NCI-H1417 (cell line): ENCODE data around the gene DACT1.
"Not testable (repeated sequence)": the region's sequence is repeated elsewhere in the genome, so short reads cannot be mapped to it uniquely, and the experiment has no call there.

Source experiments
- DNase-seq, 3 experiments: peaks; one replicate each; lab custom pipeline; 2025; lab: John Stamatoyannopoulos, UW

Gene DACT1, protein sequence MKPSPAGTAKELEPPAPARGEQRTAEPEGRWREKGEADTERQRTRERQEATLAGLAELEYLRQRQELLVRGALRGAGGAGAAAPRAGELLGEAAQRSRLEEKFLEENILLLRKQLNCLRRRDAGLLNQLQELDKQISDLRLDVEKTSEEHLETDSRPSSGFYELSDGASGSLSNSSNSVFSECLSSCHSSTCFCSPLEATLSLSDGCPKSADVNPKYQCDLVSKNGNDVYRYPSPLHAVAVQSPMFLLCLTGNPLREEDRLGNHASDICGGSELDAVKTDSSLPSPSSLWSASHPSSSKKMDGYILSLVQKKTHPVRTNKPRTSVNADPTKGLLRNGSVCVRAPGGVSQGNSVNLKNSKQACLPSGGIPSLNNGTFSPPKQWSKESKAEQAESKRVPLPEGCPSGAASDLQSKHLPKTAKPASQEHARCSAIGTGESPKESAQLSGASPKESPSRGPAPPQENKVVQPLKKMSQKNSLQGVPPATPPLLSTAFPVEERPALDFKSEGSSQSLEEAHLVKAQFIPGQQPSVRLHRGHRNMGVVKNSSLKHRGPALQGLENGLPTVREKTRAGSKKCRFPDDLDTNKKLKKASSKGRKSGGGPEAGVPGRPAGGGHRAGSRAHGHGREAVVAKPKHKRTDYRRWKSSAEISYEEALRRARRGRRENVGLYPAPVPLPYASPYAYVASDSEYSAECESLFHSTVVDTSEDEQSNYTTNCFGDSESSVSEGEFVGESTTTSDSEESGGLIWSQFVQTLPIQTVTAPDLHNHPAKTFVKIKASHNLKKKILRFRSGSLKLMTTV

DNA sequence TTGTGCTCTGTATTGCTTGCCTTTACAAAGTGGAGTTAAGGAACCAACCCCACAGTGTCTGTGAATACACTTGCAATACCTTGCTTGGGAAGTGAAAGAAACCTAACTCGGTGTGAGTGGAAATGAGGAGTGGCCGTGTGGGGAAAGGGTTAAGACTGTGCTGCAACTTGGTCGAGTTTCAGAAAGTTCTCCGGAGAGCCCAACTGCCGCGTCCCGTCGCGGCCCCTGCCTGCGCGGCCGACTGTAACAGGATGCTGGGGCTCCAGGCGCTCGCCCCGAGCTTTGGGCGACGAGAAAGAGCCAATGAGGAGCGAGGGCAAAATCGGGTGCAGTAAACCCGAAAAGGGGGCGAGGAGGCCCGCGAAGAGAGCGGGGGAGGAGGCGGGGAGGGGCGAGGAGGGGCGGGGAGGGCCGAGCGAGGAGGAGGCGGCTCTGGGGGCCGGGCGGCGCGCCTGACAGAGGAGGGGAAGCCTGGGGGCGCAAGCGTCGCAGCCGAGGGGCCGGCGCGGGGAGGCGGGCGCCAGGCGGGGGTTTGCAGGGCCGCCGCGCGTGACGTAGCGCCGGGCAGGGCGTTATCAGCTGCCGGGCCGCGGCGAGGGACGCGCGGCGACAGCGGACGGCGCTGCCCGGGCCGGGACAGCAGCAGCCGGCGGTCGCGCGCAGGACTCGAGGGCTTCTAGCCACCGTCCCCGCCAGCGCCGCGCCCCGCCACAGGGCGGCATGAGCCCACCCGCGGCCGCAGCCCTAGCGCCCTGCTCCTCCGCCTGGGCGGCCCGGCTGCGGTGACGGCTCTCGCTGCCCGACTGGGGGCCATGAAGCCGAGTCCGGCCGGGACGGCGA, at the start of gene DACT1:
TSS of gene DACT1 (plus strand) at position 572 of the 840 bp plus-strand sequence. CDS start at position 813, 241 bp downstream.
- DNase-seq = peak; percentile 21 to 69 (median 43)

DNA sequence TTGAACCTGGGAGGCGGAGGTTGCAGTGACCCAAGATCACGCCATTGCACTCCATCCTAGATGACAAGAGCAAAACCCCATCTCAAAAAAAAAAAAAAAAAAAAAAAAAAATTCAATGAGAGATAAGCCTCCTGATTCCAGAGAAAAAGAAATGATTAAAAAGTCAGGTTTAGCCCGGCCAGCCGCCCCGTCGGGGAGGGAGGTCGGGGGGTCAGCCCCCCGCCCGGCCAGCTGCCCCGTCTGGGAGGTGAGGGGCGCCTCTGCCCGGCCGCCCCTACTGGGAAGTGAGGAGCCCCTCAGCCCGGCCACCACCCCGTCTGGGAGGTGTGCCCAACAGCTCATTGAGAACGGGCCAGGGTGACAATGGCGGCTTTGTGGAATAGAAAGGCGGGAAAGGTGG, 49.4 kb upstream of the DACT1 start:
- not testable (repeated sequence) for DNase-seq

DNA sequence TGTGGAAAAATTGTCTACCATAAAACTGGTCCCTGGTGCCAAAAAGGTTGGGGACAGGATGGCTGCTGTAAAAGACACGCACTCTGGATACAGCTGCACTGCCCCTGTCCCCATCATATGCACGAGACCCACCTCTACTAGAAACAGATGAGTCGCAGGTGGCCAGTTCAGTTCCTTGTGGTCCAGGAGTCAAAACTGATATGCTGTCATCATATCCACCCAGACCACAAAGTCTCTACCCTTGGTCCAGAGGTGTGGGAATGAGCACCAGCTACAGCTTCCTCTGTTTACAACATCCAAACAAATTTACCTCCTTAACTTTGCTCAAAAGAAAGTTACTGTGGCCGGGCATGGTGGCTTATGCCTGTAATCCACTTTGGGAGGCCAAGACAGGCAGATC, 43.8 kb upstream of the DACT1 start:
- no peak for DNase-seq

DNA sequence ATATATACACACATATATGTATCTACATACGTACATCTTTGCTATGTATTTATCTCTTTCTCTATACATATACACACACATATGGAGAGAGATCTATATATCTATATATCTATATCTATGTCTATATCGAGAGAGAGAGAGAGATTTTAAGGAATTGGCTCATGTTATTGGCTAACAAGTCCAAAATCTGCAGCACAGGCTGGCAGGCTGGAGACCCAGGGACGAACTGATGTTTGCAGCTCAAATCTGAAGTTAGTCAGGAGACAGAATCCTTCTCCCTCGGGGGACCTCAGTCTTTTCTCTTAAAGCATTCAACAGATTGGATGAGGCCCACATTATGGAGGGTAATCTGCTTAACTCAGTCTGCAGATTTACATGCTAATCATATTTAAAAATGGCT, 40.7 kb upstream of the DACT1 start:
- DNase-seq = no peak

DNA sequence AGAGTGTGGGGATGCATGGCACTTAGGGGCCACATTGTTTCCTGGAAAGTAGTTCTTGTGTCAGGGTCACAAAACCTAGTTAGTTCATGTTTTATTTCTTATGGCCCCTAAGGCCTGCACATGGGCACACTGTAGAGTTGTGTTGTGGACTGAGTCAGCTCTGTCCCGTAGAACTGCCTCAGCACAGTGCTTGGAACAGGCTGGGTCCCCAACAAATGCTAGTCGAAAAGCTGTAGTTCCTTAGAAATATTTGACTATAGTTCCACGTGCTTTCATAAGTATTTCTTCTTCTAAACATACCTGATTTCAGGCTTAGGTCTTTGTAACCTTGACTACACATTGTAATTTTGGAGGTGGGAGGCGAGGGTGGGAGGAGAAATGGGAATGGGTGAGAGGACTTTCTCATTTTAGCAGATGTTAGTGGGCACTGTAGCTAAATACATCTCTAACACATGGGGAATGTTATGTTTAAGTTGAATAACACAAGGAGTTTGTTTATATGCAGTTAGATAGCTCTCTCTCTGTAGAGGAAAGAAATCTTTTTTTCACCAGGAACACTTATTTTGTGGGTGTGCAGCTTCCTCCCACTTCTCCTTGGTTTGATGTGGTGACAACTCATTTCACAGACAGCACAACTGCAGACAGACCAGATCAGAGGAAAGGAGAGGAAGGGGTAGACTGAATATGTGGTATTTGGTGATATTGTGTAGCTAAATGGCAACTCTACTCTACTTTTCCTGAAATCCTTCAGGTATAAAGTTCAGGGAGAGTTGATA, 39.5 kb upstream of the DACT1 start:
- no peak for DNase-seq

DNA sequence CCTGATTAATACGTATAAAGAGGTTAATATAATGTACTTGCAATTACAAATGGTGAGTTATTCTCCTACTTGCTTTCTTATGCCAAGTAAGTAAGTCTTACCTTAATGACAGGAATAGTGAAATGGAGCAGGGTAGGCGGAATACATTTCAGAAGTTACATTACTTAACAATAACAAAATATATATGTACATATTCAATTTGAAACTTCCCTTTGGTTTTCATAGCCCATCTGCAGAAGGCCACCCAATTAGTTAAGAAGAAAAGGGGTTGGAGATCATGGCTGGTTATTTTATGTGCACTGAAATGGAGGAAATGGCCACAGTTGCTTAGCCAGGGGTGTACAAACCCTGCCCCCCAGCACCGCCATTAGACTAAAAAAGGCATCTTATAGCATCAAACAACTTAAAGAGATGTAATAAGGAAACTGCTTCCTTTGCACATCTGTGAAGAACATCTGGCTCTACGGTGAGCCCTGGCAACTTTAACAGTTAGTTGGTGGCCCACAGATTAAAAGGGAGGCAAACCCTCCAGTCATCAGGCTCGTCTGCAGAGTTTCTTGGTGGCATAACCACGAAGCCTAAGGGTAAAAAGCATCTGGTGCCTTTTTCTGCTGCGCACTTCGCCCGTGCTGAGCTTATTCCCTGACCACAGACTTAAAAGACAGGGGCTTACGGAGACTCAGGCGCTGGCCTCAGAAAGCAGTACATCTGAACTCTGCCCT, 38.8 kb upstream of the DACT1 start:
- no peak for DNase-seq

DNA sequence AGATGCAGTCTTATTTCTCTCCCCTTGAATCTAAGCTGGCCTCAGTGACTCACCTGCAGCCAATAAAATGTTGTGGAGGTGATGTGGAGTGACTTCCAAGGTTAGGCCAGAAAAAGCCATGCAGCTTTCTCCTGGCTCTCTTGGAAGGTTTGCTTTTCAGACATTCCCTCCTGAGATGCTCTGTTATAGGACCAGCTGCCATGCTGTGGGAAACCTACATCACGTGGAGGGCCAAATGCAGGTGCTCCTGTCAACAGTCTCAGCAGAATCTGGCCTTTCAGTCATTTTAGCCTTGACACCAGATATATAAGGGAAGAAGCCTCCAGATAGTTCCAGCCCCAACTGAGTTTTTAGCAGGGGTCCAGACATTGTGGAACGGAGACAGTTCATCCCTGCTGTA, 38.1 kb upstream of the DACT1 start:
- no peak for DNase-seq

DNA sequence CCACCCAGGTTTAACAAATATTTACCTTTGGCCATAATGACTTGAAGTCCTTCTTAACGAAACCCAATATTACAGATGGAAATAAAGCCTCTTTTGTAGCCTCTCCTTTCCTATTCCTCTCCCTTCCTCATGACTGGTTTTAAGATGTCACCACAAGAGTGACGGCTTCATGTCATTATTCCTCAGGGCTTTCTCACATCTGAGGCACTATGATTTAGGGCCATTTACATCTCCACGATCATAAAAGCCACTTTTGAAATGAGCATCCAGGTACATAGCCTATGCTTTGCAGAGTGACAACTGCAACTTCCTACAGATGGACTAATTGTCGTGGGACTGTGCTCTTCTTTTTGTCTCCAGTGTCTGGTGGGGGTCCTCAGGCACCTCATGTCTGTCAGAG, 32.3 kb upstream of the DACT1 start:
- DNase-seq = peak in 2 of 3 experiments; percentile 18 to 19

DNA sequence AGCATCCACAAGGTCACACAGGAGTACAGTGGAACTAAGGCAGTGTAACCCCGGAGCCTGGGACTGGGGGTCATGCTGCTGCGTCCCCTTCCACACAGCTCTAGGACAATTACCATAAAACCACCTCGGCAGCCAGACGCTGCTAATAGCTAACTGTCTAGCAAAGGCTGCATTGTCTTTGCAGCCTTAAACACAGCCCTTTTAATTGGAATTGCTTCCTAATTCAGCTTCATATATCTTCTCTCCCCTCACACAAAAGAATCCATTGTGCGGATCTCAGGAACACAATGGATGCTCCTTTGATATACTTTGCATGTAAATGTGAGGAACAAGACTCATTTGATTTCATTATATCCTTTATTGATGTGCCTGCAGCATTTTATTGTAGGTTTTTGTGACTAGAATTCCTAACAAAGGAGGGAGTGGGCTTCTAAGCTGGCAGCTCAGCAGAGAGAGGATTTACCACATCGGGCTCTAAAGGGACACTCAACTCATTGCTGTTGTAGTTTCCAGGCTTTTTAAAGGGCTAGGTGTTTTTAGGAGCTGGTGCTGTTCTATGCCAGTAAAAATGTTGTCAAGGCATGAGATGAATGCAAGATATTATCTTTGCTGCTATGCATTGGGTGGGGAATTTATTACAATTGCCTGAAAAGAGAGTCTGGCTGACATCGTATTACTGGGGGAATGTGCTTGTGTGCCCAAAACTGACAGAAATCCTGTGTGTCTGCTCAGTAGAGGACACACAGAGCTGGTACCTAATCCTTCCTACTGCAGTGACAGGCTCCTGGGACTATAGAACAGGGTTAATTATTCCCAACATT, 30.4 kb upstream of the DACT1 start:
- no peak for DNase-seq

DNA sequence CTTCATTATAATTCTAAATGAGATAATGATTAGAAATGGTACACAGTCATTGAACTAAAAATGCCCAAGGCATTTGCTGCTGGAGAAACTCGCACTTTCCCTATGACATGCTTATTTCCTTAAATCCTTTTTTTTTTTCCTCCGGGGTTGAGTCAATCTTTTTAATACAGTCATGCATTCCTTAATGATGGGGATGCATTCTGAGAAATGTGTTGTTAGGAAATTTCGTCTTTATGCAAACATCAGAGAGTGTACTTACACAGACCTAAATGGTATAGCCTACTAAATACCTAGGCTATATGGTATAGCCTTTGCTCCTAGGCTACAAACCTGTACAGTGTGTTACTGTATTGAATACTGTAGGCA, 29.8 kb upstream of the DACT1 start:
- no peak for DNase-seq

DNA sequence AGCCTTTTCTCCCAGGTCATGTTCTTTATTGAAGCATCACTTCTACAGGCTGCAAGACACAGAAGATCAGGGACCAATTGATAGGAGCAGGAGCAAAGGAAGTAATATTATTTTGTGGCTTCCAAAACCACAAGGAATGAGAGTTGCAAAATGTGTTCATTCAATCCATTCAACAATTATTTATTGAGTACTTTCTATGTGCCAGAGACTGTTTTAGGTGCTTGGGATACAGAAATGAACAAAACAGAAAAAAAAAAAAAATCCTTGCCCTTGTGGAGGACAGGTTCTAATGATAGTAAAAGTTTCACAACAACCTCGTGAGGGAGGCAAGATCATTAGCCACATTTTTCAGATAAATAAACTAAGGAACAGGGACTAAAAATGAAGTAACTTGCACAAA, 20.1 kb upstream of the DACT1 start:
- DNase-seq = no peak

DNA sequence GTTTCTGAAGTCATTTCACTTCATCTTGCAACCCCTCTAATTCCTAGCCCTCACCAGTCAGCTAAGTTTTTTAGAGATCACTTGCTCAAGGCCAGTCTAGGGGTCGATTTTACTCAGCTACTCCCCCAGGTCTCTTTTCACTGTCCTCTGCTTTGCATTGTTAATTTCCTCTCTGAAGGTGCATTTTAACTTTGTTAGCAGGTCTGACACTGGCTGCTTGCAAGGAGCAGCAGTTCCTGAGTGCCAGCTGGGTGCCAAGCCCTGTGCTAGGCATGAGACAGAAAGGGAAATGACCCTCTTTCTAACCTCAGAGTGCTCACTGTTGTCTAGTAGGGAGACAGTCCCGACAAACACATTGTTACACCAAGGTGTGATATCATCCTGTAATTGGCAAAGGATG, 17.8 kb upstream of the DACT1 start:
- DNase-seq = no peak

DNA sequence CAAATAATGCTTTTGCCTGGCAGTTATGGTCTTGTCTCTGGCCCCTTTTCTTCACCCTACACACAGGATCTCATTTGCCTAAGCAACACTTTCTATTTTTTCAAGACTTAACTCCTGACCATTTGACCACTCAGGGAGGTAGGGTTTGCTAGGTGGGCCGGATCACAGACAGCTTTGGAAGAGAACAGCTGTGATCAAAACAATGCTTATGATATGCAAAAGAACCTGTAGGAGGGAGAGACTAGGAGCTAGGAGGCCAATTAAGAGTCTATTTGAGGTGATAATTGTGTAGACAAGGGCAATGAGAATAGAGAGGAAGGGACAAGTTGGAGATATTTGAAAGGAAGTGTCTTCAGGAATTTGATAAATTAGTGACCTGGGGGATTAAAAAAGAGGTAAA, 12.3 kb upstream of the DACT1 start:
- DNase-seq = no peak

DNA sequence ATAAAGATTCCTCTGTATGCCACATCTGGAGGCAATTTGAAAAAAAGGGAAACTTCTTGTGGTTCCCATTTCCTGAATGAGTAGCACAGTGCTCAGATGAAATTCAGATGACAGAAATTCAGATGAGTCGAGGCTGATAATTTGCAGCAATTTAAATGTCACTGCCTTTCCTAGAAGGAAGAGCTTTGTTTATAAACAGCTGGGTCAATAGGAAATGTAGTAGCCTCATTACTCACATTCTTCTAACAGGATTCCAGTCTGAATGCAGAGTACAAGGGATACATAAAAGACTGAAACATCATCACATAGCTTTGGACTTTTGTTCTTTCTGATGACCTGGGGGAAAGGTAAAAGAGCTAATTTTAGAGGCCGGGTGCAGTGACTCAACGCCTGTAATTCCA, 11.3 kb upstream of the DACT1 start:
- no peak for DNase-seq

DNA sequence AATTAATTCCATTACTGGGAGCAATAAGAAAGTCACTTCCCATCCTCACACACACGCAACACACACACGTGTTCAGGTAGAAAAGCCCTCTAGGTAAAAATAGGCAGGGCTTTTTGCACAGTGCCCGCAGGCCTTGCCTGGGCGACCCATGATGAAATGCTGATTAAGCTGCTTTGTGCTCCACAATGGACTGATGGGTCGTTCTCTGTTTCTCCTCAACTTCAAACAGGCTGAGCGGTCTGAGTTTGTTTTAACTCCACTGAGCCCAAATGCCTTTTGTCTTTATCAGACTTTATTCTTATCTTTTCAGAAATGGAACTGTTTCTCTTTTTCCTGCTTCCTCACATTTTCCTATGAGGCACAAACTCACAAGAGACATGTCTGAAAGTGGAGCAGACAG, 9.4 kb upstream of the DACT1 start:
- DNase-seq = no peak

DNA sequence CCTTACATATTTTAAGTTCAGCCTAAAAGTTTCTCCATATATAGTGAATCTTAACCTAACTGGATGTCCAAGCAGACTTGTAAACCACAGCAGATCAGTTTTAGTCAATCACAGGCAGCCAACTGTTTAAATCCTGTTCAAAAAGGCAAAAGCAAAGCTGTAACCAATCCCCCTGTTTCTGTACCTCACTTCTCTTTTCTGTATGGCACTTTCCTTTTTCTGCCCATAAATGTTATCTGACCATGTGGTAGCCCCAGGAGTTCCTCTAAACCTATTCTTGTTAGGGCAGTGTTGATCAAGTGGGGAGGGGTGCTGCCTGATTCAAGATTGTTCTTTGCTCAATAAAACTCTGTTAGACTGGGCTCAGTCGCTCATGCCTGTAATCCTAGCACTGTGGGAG, 8.5 kb upstream of the DACT1 start:
- DNase-seq = no peak

DNA sequence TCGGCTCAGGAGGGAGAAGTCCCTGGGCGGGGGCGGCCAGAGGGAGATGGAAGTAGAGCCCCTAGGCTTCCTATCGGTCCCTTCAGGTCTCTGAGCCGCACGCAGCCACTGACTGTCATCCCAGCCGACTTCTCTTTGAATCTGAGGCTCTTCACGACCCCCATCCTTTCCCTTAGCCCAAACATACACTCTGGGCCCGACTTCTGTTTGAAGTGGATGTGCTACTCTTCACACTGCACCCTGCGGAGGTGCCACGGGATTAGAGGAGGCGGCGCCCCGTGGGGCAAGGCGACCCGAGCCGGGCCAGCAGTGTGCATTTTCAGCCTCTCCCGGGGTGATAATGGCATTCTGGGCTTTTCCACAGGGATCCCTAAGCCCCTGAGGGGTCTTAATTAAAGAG, 6.0 kb upstream of the DACT1 start:
- no peak for DNase-seq

DNA sequence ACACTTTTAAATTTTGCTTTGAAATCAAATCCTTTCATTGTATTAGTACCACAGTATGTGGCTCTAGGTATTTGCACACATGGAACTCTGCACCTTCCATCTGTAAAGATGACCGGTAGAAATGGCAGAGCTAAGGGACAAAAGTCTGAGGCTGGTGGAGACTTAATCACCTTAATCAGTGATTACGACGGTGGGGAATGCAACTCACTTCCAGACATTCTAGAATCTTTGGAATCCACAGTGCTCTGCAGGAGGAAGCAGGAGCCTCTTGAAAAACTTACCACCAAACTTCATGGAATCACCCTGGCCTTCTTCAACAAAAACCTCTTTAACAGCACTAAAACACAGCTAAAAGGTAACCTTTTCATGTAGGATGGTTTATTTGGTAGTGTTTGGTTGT, 3.9 kb upstream of the DACT1 start:
- no peak for DNase-seq

DNA sequence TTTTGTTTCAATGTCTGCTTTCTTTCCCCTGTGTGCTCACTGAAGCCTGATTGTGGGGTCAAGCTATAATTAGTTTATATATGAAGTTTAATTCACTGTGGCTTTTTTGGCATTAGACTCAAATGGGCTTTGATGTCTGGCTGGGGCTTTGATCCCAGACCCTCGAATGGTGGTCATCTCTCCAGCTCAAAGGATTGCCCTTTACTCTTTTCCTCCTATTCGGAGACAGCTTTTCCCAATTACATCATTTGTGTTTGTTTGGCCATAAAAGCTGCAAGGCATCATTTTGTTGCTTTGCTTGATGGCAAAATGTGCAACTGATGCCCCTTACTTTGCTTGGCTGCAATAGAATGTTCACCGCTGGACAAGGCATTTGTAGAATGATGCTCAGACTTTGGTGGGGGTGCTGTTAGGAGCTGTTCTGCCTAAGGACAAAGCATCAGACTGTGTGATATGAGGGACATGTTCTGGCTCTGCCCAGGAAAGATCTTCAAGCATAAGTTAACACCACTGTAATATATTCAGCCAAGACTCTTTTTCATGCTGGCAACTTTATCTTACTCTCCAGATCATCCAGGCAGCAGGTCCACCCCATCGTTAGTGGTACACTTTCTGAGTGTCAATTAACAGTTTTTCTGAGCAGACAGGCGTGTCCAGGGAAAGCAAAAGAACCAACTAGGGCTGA, 3.2 kb upstream of the DACT1 start:
- DNase-seq = no peak
